NCI-H524 treated with DMSO at 0.1 percent for 48 hours (cell line): ENCODE results near the gene PADI4.
"Not testable (repeated sequence)": the region's sequence is repeated elsewhere in the genome, so short reads cannot be mapped to it uniquely, and the experiment has no call there.

Experiments used
- DNase-seq: peaks from one replicate; lab custom pipeline; 2025; lab: John Stamatoyannopoulos, UW

The PADI4 gene

DNA sequence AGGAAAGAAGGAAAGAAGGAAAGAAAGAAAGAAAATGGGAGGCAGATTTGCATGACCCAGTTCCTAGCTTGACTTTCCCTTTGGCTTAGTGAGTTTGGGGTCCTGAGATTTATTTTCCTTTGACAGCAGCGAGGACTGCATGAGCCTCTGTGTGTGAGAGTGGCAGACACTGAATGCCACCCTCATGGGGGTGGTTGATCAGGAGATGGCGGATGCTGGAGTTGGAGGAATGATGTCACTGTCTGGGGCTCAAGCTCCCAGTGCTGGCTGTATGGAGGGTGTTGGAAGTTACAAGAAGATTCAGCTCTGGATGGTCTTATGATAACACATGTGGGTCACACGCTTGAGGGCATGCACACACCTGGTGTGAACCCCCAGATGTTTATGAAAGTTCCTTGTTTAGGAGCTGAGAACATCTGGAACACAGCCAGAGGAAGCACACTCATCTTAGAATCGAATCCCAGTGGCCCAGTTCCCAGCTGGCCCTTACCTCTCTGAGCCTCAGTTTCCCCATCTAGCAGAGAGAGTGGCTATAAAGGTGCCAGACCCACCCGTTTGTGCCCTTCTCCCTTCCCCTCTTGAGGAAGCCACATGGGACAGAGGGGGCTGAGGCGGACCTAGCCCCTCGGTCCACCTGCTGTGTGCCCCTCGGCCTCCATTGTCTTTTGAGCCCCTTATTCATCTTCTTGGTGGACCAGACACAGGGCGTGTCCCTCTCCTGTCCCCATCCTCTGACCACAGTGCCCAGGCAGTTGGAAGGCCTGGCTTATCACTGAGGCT, 5.7 kb downstream of the PADI4 start:
- DNase-seq: no peak

DNA sequence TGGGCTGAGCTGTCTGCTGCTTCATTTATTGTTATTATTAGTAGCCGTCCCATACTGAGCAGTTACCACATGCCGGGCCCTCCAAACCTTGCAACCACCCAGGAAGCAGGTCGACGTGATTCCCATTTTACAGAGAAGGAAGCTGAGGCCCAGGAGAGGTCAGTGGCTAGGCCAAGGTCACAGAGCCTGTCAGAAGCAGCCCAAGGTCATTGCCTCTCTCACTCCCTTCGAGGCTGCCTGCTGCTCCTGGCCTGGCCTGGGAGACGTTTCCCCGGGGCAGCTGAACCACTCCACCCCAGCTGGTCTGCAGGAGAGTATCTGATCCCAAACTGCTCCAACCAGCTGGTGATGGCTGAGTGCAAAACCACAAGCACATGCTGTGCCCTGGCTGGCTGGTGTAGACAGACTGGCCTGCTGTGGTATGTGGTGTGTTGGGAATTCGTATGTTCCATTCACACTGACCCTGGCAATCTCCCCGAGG, 6.5 kb downstream of the PADI4 start:
- DNase-seq: no peak

DNA sequence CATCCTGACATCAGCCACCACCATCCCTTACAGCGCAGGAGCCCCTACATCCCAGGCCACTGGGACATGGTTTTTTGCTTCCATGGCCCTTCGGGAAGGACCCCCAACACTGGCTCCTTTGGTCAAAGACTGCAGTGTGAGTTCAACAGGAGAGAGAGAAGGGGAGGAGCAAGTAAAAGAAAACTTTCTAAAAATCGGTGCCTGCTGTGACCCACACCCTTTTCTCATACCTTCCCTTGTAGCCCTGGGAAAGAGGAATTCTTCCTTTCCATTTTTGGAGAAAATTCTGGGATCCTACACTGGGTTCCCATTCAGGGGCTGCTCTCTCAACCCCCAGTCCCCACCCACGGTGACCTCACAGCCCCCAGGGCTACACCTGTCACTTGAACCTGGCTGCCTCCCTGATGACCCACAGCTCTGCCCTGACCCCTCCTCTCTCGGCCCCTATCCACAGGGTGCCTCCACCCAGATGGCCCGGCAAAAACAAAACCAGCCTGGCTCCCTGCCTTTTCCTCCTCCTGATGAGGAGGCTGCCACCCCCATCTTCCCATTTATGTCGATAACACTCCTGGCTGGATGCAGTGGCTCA, 7.6 kb downstream of the PADI4 start:
- no peak for DNase-seq

DNA sequence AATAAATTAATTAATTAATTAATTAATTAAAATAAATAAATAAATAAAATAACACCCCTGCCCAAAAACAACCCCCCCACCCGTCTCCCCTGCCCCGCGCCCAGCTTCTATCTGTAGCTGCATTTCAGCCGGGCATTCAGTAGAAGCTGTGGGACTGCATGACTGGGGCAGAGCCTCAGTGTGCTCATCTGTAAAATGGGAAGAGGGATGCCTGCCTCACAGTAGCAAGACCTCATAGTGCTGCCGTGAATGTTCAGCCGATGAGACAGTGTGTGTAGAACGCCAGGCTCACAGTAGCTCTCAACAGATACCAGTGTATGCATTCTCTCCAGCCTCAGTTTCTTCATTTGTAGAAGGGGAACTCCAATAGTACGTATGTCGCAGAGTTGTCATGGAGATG, 8.7 kb downstream of the PADI4 start:
- DNase-seq: no peak

DNA sequence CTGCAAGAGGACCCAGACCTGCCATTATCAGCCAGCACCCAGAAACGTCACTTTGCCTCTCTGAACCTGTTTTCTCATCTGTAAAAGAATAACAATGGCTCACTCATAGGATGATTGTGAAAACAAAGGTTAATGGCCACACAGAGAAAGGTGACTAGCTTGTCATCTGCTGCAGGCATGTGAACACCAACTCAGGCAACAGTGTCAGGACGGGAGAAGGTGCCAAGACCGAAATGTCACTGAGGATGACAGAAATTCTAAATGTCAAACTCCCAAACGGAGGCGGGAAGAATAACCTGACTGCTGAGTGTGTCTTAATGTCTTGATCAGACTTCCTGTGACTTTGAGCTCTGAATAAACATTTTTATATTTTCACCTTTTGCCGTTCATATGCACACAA, 10.3 kb downstream of the PADI4 start:
- DNase-seq: no peak

DNA sequence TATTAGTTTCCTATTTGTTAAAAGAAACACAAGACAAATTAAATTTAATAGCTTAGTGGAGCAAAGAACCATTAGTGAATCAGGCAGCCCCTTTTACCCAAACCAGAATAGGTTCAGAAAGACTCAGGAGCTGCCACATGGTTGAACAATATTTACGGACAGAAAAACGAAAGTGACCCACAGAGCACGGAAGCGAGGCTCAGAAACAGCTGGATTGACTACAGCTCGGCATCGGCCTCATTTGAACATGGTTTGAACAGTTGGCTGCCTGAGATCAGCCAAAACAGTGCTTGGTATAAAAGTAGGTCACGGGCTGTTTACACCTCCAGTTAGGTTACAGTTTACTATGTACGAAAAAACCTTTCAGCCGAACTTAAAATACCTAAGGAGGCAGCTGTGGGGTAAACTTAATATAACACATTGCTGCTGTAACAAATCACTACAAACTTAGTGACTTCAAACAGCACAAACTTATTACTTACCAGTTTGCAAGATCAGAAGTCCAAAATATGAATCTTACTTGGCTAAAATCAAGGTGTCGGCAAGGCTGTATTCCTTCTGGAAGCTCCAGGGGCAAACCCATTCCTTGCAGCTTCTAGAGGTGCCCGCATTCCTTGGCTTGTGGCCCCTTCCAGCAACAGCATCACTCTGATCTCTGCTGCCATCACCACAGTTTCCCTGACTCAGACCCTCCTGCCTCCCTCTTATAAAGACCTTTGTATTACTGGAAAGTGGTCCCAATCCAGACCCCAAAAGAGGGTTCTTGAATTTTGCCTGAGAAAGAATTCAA, 11.8 kb downstream of the PADI4 start:
- DNase-seq: no peak

DNA sequence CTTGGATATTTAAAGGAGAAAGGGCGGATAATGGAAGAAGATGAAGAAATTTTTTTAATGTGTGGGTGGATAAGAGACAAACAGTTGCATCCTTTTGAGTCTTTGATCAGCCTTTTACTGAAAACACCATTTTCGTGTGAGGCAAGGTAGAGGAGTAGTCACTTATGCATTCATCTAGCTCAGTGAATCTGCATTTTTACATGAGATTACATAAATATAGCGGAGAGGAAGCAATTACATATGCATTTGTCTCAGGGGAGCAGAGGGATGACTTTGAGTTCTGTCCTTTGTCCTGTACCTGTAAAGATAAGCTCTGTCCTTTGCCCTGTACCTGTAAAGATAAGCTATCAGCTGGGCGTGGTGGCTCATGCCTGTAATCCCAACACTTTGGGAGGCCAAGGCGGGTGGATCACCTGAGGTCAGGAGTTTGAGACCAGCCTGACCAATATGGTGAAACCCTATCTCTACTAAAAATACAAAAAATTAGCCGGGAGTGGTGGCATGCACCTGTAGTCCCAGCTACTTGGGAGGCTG, 13.9 kb downstream of the PADI4 start:
- DNase-seq: not testable (repeated sequence)

DNA sequence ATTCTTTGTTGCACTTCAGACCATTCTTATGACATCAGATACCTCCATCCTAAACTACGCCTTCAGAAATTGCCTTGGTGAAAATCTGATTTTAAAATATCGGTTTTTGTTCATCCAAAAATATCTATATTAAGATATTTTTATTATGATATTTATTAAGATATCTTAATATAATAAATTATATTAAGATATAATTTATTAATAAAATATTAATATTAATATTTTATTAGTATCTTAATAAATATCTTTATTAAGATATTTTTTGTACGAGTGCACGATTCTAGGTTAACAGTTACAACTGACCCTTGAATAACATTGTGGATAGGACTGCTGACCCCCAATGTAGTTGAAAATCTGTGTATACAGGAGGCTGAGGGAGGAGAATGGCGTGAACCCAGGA, 20.9 kb downstream of the PADI4 start:
- DNase-seq: no peak

DNA sequence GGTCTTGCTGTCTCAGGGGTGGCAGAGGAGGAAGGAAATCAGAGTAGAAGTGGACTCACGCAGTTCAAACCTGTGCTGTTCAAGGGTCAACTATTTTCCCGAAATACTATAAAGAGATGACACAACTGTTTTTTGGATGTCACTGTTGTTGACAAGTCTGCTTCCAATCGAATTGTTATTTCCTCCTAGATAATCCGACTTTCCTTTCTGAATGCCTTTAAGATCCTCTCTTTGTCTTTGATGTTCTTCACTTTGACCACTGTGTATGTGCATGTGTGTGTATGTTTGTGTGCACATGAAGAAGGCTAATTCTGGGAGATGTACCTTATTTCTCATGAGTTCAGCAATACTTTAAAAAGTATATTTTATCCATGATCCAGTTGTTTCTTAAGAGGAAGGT, 21.6 kb downstream of the PADI4 start:
- DNase-seq: no peak

DNA sequence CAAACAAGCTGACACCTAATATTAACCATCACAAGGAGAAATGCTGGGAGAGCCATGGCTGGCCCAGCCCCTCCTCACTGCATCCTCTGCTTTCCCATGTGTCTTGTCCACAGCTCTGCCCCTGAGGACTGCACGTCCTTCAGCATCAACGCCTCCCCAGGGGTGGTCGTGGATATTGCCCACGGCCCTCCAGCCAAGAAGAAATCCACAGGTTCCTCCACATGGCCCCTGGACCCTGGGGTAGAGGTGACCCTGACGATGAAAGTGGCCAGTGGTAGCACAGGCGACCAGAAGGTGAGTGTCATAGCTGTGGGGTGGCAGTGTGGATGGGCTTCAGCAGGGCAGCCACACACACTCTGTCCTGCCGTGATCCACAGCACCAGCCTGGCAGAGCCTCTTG, 22.9 kb downstream of the PADI4 start:
- no peak for DNase-seq

DNA sequence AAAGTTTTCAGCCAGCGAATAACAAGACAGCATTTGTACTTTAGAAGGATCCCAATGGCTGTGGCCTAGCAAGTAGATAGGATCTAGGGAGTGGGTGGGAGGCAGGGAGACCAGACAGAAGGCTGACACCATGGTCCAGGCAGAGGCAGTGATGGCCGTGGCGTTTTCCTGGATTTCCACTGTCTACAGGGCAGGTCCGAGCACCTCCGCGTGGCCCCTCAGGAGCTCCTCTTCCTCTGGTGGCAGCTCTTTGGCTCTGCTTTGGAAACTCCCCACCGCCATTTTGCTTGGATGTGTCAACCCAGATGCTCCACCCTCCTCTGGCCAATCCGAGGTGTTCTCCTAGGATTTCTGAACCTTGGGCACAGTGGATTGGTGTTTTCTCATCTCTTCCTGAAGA, 25.1 kb downstream of the PADI4 start:
- DNase-seq: no peak

DNA sequence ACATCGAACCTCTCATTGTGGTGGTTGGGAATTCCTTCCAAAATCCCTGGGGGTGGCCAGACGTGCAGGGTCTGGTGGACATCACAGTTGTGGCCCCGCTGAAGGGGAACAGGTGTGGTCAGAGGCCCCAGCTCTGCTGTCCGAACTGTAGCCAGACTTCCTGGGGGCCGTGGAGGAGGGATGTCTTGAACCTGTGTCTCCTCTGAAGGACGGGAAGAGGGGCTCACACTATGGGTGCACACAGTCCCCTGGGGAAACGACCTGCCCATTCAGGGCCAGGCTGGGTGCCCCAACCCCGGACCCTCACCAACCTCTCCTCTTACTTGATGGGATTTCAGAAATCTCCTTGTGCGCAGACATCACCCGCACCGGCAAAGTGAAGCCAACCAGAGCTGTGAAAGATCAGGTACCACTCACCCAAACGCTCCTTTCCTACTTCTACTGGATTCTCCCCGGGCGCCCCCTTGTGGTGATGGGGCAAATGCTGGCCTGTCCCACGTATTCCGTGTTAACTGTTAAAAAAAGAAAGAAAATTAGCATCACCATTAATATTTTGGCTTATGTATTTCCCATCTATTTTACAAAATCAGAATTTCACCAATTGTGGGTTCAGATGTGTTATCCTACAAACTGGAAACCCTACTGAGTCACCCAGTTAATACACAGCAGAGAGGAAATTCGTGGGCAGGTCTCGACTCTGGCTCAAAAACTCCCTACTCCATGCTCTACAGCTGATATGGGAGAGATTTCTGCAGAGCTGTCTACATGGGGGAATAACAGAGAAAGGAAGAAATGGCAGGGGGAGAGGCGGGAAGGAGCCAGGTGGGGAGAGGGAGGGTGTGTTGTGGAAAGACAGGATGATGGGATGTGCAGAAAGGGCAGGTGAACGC, 28.1 kb downstream of the PADI4 start:
- DNase-seq: no peak

DNA sequence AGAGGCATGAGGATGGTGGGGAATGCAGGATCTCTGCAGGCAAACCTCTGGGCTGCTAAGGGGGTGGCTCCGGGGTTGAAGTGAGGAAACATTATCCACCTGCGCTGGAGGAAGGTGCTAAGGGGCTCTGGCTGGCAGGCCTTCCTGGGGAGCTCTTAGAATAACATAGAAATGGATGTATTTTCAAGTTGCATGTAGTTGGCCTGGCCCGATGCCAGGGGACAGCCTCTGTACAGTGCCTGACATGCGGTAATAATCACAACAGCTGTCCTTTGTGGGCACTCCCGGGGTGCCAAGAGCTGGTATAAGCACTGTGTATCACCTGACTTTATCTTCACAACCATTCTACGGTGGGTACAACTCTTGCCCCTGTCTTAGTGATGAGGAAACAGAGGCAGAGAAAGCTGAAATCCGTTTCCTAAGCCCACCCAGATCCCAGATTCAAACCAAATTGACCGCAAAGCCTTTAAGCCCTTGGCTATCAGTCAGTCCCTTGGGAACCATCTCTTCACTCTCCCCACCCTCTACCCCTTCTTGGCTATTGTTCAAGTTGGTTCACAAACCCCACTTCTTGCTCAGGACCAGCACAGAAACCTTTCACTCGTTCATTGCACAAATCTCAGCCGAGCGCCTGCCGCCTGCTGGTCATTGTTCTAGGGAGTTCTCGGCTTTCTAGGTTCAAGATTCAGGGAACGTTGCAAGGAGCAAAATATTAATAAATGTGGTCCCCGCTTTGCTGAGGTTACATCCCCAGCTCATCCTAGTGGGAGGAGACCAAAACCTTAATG, 30.9 kb downstream of the PADI4 start:
- DNase-seq: no peak

DNA sequence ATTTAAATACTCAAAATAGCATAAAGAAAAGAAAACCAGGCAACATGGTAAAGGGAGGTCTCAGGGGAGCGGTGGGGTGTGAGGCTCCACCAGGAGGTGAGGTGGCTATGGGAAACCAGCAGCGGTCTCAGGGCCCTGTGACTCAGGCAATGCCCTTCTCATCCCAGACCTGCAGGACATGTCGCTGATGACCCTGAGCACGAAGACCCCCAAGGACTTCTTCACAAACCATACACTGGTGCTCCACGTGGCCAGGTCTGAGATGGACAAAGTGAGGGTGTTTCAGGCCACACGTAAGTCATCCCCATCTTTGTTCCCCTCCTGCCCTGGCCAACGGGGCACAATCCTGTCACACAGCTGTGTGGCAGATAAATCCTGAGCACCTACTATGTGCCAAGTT, 31.5 kb downstream of the PADI4 start:
- no peak for DNase-seq

DNA sequence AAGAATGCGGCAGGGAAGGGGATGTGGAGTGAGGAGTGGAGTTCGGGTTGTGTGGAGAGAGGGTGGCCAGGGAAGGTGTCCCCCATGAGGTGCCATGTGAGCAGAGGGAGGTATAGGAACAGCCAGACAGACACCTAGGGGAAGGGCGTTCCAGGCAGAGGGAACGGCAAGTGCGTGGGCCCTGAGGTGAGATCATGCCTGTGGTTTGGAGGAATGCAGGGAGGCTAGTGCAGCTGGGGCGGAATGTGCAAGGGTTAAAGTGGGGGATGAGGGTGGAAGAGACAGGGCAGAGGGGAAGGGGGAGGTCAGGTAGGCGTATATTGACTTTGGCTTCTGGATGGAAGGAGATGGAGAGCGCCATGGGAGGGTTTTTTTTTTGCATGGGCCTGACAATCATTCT, 32.4 kb downstream of the PADI4 start:
- DNase-seq: no peak

DNA sequence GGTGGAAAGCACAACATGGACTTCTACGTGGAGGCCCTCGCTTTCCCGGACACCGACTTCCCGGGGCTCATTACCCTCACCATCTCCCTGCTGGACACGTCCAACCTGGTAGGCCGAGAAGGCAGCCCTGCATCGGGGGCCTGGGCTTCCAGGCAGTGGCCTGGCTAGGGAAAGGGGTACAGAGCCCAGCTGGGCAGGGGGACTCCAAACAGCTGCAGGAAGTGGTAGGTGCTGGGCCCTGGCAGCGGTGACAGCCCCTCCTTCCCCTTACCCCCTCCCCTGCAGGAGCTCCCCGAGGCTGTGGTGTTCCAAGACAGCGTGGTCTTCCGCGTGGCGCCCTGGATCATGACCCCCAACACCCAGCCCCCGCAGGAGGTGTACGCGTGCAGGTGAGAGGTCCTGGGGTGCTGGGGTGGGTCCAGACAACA, 34.0 kb downstream of the PADI4 start:
- DNase-seq: no peak

DNA sequence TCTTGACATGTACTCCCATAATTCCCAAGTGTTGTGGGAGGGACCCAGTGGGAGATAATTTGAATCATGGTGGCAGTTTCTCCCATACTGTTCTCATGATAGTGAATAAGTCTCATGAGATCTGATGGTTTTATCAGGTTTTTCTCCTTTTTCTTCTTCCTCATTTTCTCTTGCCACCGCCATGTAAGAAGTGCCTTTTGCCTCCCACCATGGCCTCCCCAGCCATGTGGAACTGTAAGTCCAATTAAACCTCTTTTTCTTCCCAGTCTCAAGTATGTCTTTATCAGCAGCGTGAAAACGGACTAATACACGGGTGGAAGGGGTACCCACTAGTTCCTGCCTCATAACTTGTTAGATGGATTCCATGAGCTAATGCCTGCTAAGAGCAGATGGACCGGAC, 37.5 kb downstream of the PADI4 start:
- DNase-seq: not testable (repeated sequence)

DNA sequence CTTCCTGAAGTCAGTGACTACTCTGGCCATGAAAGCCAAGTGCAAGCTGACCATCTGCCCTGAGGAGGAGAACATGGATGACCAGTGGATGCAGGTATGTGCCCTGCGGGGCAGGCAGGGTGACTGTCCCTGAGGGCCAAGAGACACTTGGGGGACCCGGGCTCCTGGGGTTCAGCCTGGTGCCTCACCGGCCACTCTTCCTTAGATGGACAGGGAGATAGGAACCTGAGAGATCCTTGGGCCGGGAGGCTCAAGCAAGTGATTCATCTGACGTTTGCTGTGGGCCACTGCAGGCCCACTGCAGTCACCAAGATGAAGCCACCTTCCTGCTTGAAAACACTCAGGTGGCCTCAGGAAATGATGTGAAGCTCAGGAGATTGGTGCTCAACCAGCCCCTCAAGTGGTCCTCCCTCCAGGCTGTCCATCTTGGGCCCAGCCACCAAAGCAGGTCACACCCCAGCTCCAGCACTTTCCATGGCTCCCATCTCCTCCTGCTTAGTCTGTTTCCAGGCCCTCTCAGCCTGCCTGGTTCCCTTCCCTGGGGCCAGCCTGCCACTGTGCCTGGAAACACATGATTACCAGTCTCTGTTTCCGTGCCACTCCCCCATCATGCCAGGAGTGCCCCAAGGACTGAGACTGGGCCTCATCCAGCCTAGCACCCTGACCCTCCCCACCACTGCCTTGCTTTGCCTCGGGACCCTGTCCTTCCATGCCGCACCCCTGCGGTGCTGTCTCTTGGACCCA, 38.2 kb downstream of the PADI4 start:
- no peak for DNase-seq

DNA sequence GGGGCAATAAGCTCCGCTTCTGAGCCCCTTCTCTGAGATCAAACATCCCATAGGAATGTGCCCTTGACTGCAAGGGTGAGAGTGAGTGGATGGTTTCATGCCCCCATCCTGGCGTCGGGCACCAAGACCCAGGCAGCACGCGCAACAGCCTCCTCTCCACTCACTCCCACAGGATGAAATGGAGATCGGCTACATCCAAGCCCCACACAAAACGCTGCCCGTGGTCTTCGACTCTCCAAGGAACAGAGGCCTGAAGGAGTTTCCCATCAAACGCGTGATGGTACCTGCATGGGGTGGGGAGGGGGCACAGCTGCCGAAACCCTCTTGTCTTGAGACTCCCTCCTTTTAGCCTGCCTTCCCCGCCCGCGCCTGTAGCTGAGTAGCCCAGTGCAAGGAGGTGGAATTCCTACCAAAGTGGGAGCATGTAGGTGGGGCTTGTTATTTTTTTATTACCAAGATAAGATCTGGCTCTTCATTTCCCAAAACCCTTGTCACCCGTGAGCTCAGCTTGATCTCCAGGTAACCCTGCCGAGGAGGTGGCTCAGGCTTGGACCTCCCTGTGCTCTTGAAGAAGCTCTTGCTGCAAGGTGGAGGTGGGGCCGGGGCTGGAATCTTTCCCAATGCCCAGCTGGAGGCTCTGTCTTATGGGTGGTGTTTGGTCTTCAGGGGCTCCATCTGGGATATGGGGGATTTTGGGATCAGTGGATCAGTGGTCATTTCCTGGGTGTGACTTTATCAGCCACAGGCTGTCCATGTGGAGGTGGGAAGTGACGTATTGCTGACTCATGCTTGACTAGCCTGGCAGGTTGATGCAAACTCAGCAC, 40.0 kb downstream of the PADI4 start:
- no peak for DNase-seq
